Astrocyte (in vitro differentiated cells and primary cell): ENCODE measurements around the gene STX3.

Source experiments
- CTCF ChIP-seq: IDR thresholded peaks from 2 replicates; pipeline ENCODE4 v1.5.1; 2011; ENCODE audit warnings: low read depth, mild to moderate bottlenecking, inconsistent platforms, low read length, moderate library complexity; ENCODE audit not compliant: insufficient read depth
- EZH2 ChIP-seq: IDR thresholded peaks from 2 replicates; pipeline ENCODE4 v1.6.1; 2012; ENCODE audit warnings: mild to moderate bottlenecking, low read length, inconsistent platforms; ENCODE audit not compliant: insufficient read depth

GRCh38 chr11:59728913-59729312 lies 26.3 kb upstream of the STX3 start:
- TF ChIP-seq CTCF (no peak), EZH2 (no peak)
